Sigmoid colon (tissue), 7 donors: ENCODE data around the gene MEI1. TPM values are rescaled to one million over a fixed set of nuclear protein-coding genes. Genes with fewer than 3 reads are reported as not detected.

Experiments used
- DNase-seq: peaks from one replicate; pipeline ENCODE4 v3.0.0-alpha.2; 2019
- H3K27ac ChIP-seq, 4 donors: fragments of 200-600 bp; sonication (generic); one replicate each; pipeline ENCODE4 v1.5.1; 2016 to 2019; ENCODE audit warnings: mild to moderate bottlenecking in 1 of 4
- H3K27me3 ChIP-seq, 3 donors: fragments of 200-600 bp; sonication (generic); one replicate each; pipeline ENCODE4 v1.5.1; 2019; ENCODE audit warnings: mild to moderate bottlenecking in 1 of 3
- H3K36me3 ChIP-seq, 4 donors: fragments of 200-600 bp; sonication (generic); one replicate each; pipeline ENCODE4 v1.5.1; 2016 to 2019
- H3K4me1 ChIP-seq, 4 donors: fragments of 200-600 bp; sonication (generic); one replicate each; pipeline ENCODE4 v1.5.1; 2017 to 2019
- H3K4me3 ChIP-seq, 4 donors: fragments of 200-600 bp; sonication (generic); one replicate each; pipeline ENCODE4 v1.5.1; 2017 to 2019; ENCODE audit warnings: mild to moderate bottlenecking in 2 of 4, moderate library complexity in 1 of 4
- H3K9me3 ChIP-seq, 4 donors: fragments of 200-600 bp in 3 of 4; sonication (generic) in 3 of 4; one replicate each; pipeline versions ENCODE4 v1.5.1 to v1.6.1; 2013 to 2019
- CTCF ChIP-seq, 4 experiments: fragments of 450-650 bp in 3 of 4; fragments of 200-600 bp in 1 of 4; IDR thresholded peaks; one replicate each; pipeline ENCODE4 v1.5.1; 2016 to 2019; ENCODE audit warnings: antibody characterized with exemption in 4 of 4, mild to moderate bottlenecking in 3 of 4, moderate library complexity in 2 of 4
- EP300 ChIP-seq, 4 donors: sonication (generic); formaldehyde crosslinking; IDR thresholded peaks; one replicate each; pipeline ENCODE4 v1.6.1; 2017; ENCODE audit warnings: antibody characterized with exemption in 4 of 4
- POLR2A ChIP-seq, 2 donors: fragments of 450-650 bp; IDR thresholded peaks; one replicate each; pipeline ENCODE4 v1.6.1; 2016; ENCODE audit warnings: antibody characterized with exemption in 2 of 2, mild to moderate bottlenecking in 2 of 2, moderate library complexity in 2 of 2
- POLR2AphosphoS5 ChIP-seq, 4 donors: sonication (generic); formaldehyde crosslinking; IDR thresholded peaks; one replicate each; pipeline ENCODE4 v1.6.1; 2017; ENCODE audit warnings: antibody characterized with exemption in 4 of 4
- WGBS, 2 donors: extraction: QIAGEN DNeasy Blood & Tissue Kit; methylation state at CpG; one replicate each; pipeline ENCODE4 v1.1.7; 2013; 5-methylcytosine and 5-hydroxymethylcytosine counted together
- intact Hi-C: fragments of 100-400 bp; cut with DNase I; formaldehyde crosslinking; loops from one replicate; pipeline ENCODE4 v1.15.1; 2023
- polyA plus RNA-seq, 3 donors: library from polyadenylated mRNA; stranded (reverse); fragments of 200-250 nt; gene quantifications; one replicate each; pipeline ENCODE4 v1.2.3, GENCODE V29; 2013
- total RNA-seq, 4 donors: library from RNA; depleted of rRNA; stranded (reverse); fragments of >200 nt; gene quantifications; one replicate each; pipeline ENCODE4 v1.1.0, GENCODE V29; 2016
- donor health status: healthy with polysubstance abuse.
- donor health status: Bipolar disorder and iron deficiency.
- donor health status: healthy.

The MEI1 gene
- total RNA-seq = 1 to 10 TPM in 1 of 4 donors, under 1 TPM in 1, not detected in 2; 0.54 to 1.2 TPM
- 1 to 10 TPM in 2 of 3 donors, under 1 TPM in 1; 0.60 to 6.4 (median 1.4) TPM for polyA plus RNA-seq

- Histone ChIP-seq H3K36me3 (no peaks in the 10 kb centered on the region), H3K9me3 (no peaks in the 10 kb centered on the region), H3K4me1 (peaks cover 0 to 20% (median 17%) of the 10 kb centered on the region in 4 donors), H3K27ac (no peak within 1 kb of the TSS), H3K4me3 (peak within 1 kb of the TSS in 2 of 4 donors; percentile 4 to 21), H3K27me3 (no peaks in the 10 kb centered on the region)
- DNase-seq = peak; percentile 91
- TF ChIP-seq POLR2AphosphoS5 (IDR thresholded peaks at IDR 0.05) = peak in 1 of 4 donors; percentile 33
- no peak for TF ChIP-seq CTCF (IDR thresholded peaks at IDR 0.05)
- TF ChIP-seq POLR2A (IDR thresholded peaks at IDR 0.05) = no peak
- 49 to 61% methylated on average over 69 of the region's 69 CpGs for WGBS, 2 donors
- intact Hi-C loops = loop anchor here (5.0 kb wide), 2 partner anchors 133 to 158 kb away; partner anchors contain the start of gene SREBF2
These were observed at the start of gene MEI1 for GRCh38 chr22:41699264-41700107. TSS of gene MEI1 (plus strand) at chr22:41699503. CDS start at chr22:41699539, 36 bp downstream.

GRCh38 chr22:41650229-41650628, 49.1 kb upstream of the MEI1 start:
- DNase-seq = no peak
- WGBS, 2 donors = 97 to 98% methylated on average over 1 of the region's 1 CpG
- Histone ChIP-seq H3K9me3 (no peaks in the 10 kb centered on the region), H3K27me3 (no peaks in the 10 kb centered on the region), H3K36me3 (peaks cover 62 to 99% (median 81%) of the 10 kb centered on the region in 4 donors), H3K4me3 (no peak overlapping the region), H3K27ac (no peak overlapping the region), H3K4me1 (no peaks in the 10 kb centered on the region)
- TF ChIP-seq EP300 (IDR thresholded peaks at IDR 0.05) (no peak), POLR2AphosphoS5 (IDR thresholded peaks at IDR 0.05) (no peak), CTCF (IDR thresholded peaks at IDR 0.05) (no peak), POLR2A (IDR thresholded peaks at IDR 0.05) (no peak)
- intact Hi-C loops = no loop called here

- intact Hi-C loops = no loop called here
- DNase-seq = no peak
- Histone ChIP-seq H3K36me3 (peaks cover 67 to 99% (median 84%) of the 10 kb centered on the region in 4 donors), H3K27ac (no peak overlapping the region), H3K27me3 (no peaks in the 10 kb centered on the region), H3K4me1 (no peaks in the 10 kb centered on the region), H3K4me3 (no peak overlapping the region), H3K9me3 (no peaks in the 10 kb centered on the region)
- WGBS, 2 donors = 95 to 96% methylated on average over 11 of the region's 11 CpGs
- TF ChIP-seq POLR2A (IDR thresholded peaks at IDR 0.05) (no peak), POLR2AphosphoS5 (IDR thresholded peaks at IDR 0.05) (no peak), EP300 (IDR thresholded peaks at IDR 0.05) (no peak), CTCF (IDR thresholded peaks at IDR 0.05) (no peak)
These were observed 48.5 kb upstream of the MEI1 start for GRCh38 chr22:41650821-41651220.

GRCh38 chr22:41654322-41654721, 45.0 kb upstream of the MEI1 start:
- no peak overlapping the region for H3K27ac ChIP-seq
- H3K4me1 ChIP-seq = no peaks in the 10 kb centered on the region
- no peak overlapping the region for H3K4me3 ChIP-seq
- no peak for TF ChIP-seq POLR2A (IDR thresholded peaks at IDR 0.05)
- TF ChIP-seq CTCF (IDR thresholded peaks at IDR 0.05) = no peak
- TF ChIP-seq POLR2AphosphoS5 (IDR thresholded peaks at IDR 0.05) = no peak
- no peak for TF ChIP-seq EP300 (IDR thresholded peaks at IDR 0.05)
- DNase-seq = no peak
- no peaks in the 10 kb centered on the region for H3K9me3 ChIP-seq
- 93 to 94% methylated on average over 3 of the region's 3 CpGs for WGBS, 2 donors
- H3K27me3 ChIP-seq = no peaks in the 10 kb centered on the region
- intact Hi-C loops = no loop called here
- peaks cover 86 to 100% (median 94%) of the 10 kb centered on the region in 4 donors for H3K36me3 ChIP-seq
